Esophagus squamous epithelium (tissue), 4 donors: ENCODE data around the gene EPHA5.

Experiments
- POLR2A ChIP-seq, 4 donors: fragments of 450-650 bp; IDR thresholded peaks; one replicate each; pipeline ENCODE4 v1.6.1; 2017; ENCODE audit warnings: antibody characterized with exemption in 4 of 4, mild to moderate bottlenecking in 4 of 4, moderate library complexity in 3 of 4
- TF ChIP-seq, protein P1 (sequence below), 6 experiments: fragments of 450-650 bp in 4 of 6; fragments of 200-600 bp in 2 of 6; sonication (generic) in 2 of 6; IDR thresholded peaks; one replicate each; pipeline ENCODE4 v1.5.1; 2016 to 2019; ENCODE audit warnings: antibody characterized with exemption in 6 of 6, mild to moderate bottlenecking in 4 of 6, moderate library complexity in 4 of 6

DNA sequence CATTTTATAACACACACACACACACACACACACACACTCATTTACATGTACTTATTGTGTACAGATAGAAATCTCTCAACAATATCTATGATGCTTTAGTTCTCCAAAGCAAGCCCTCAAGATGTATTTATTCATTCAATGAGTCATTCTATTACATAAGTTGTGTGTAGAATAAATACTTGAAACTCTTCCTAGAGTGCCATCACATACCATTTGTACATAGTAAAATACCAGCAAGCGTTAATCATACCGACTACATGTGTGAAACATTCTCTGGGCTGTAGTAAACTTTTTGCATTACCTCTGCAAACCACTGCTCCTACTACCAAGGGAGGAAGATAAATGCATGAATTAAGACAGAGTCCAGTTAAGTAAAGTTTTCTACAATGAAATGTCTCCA, 70.9 kb downstream of the EPHA5 start:
- no peak for TF ChIP-seq POLR2A (IDR thresholded peaks at IDR 0.05)
- TF ChIP-seq, protein P1, sequence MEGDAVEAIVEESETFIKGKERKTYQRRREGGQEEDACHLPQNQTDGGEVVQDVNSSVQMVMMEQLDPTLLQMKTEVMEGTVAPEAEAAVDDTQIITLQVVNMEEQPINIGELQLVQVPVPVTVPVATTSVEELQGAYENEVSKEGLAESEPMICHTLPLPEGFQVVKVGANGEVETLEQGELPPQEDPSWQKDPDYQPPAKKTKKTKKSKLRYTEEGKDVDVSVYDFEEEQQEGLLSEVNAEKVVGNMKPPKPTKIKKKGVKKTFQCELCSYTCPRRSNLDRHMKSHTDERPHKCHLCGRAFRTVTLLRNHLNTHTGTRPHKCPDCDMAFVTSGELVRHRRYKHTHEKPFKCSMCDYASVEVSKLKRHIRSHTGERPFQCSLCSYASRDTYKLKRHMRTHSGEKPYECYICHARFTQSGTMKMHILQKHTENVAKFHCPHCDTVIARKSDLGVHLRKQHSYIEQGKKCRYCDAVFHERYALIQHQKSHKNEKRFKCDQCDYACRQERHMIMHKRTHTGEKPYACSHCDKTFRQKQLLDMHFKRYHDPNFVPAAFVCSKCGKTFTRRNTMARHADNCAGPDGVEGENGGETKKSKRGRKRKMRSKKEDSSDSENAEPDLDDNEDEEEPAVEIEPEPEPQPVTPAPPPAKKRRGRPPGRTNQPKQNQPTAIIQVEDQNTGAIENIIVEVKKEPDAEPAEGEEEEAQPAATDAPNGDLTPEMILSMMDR (IDR thresholded peaks at IDR 0.05), result no peak
